Vagina (tissue), 2 donors: ENCODE data around the gene SLC6A6.

ENCODE experiments used
- POLR2A ChIP-seq, 2 donors: fragments of 450-650 bp; IDR thresholded peaks; one replicate each; pipeline ENCODE4 v1.6.1; 2017; ENCODE audit warnings: antibody characterized with exemption in 2 of 2, mild to moderate bottlenecking in 2 of 2, moderate library complexity in 2 of 2
- TF ChIP-seq, protein P1 (sequence below), 3 experiments: fragments of 450-650 bp in 2 of 3; fragments of 200-600 bp in 1 of 3; sonication (generic) in 1 of 3; IDR thresholded peaks; one replicate each; pipeline ENCODE4 v1.5.1; 2017 to 2019; ENCODE audit warnings: antibody characterized with exemption in 3 of 3, mild to moderate bottlenecking in 2 of 3, moderate library complexity in 2 of 3

GRCh38 chr3:14490831-14491230 lies 88.4 kb downstream of the SLC6A6 start:
- TF ChIP-seq, protein P1, sequence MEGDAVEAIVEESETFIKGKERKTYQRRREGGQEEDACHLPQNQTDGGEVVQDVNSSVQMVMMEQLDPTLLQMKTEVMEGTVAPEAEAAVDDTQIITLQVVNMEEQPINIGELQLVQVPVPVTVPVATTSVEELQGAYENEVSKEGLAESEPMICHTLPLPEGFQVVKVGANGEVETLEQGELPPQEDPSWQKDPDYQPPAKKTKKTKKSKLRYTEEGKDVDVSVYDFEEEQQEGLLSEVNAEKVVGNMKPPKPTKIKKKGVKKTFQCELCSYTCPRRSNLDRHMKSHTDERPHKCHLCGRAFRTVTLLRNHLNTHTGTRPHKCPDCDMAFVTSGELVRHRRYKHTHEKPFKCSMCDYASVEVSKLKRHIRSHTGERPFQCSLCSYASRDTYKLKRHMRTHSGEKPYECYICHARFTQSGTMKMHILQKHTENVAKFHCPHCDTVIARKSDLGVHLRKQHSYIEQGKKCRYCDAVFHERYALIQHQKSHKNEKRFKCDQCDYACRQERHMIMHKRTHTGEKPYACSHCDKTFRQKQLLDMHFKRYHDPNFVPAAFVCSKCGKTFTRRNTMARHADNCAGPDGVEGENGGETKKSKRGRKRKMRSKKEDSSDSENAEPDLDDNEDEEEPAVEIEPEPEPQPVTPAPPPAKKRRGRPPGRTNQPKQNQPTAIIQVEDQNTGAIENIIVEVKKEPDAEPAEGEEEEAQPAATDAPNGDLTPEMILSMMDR (IDR thresholded peaks at IDR 0.05): no peak
- TF ChIP-seq POLR2A (IDR thresholded peaks at IDR 0.05): no peak
